GM12874 (cell line): Measurements from ENCODE around the gene THAP4.

Experiments used
- CTCF ChIP-seq: IDR thresholded peaks from 2 replicates; pipeline ENCODE4 v1.5.1; 2011; ENCODE audit warnings: low read depth, mild to moderate bottlenecking, control low read depth, low read length, moderate library complexity; ENCODE audit not compliant: insufficient read depth

The THAP4 gene

GRCh38 chr2:241637018-241637794 lies at the start of gene THAP4, which contains the start of gene ATG4B:
Gene THAP4 (minus strand): TSS chr2:241637158. CDS start chr2:241637017, 141 bp downstream.
Gene ATG4B (plus strand): TSS chr2:241637693. CDS start chr2:241637715, 22 bp downstream.
- TF ChIP-seq CTCF = no peak

GRCh38 chr2:241686324-241686649 lies 49.3 kb upstream of the THAP4 start:
- no peak for TF ChIP-seq CTCF

GRCh38 chr2:241680827-241681599 lies 44.1 kb upstream of the THAP4 start:
- no peak for TF ChIP-seq CTCF

GRCh38 chr2:241680044-241680443 lies 43.1 kb upstream of the THAP4 start:
- no peak for TF ChIP-seq CTCF

- TF ChIP-seq CTCF = no peak
These were observed 42.0 kb upstream of the THAP4 start for GRCh38 chr2:241678784-241679540.

- TF ChIP-seq CTCF = no peak
These were observed 41.3 kb upstream of the THAP4 start for GRCh38 chr2:241678307-241678706.

GRCh38 chr2:241677392-241677791 lies 40.4 kb upstream of the THAP4 start:
- TF ChIP-seq CTCF = no peak
